ENCODE data around the gene CDK11B.
"Not testable (repeated sequence)": the region's sequence is repeated elsewhere in the genome, so short reads cannot be mapped to it uniquely, and the experiment has no call there.

Gene CDK11B

DNA sequence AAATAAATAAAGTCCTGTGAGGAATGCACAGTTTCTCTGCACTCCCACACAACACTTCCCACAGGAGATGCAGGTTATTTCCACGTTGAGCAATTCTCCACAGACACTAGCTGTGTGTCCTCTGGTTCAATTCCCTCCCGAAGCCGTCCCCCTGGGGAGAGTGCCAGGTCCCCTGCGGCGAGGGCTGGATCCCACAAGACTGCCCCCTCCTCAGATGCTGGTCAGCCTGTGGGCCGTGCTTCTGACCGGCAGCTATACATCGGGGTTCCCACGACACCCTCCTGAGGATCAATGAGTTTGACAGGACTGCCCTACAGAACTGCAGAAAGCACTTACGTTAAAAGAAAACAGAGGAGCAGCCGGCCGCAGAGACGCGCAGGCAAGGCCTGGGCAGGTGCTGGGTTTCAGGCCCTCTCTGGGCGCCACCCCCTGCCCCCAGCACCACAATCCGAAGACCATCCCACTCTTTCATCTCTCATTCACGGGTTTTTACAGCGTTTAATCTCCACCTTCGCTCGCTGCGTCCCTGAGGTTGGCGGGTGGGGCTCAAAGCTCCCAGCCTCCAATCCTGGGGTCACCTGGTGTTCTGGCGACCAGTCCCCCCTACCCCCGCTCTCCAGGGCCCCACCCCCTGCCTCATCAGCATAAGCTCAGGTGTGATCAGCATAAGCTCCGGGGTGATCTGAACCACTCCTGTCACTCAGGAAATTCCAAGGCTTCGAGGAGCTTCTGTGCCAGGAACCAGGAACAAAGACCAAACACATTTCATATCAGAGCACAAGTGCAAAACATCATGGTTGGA lies 24.5 kb upstream of the CDK11B start:
- no peak for DNase-seq (ENCODE audit: low read depth in 2 of 2)

DNA sequence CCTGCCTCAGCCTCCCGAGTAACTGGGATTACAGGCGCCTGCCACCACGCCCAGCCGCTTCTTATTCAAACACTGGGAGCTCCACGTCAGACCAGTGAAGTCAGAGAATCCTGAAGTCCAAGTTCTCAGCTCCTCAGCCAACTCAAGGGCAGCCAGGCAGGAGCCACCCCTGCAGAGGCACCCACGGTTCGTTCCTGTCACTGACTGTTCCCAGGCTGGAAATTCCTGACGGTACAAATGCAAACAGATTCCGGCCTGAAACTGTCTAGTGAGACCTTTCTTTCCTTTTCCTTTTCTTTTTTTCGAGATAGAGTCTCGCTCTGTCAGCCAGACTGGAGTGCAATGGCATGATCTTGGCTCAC lies 22.1 kb upstream of the CDK11B start:
- no peak for DNase-seq (ENCODE audit: low read depth in 2 of 2)

DNA sequence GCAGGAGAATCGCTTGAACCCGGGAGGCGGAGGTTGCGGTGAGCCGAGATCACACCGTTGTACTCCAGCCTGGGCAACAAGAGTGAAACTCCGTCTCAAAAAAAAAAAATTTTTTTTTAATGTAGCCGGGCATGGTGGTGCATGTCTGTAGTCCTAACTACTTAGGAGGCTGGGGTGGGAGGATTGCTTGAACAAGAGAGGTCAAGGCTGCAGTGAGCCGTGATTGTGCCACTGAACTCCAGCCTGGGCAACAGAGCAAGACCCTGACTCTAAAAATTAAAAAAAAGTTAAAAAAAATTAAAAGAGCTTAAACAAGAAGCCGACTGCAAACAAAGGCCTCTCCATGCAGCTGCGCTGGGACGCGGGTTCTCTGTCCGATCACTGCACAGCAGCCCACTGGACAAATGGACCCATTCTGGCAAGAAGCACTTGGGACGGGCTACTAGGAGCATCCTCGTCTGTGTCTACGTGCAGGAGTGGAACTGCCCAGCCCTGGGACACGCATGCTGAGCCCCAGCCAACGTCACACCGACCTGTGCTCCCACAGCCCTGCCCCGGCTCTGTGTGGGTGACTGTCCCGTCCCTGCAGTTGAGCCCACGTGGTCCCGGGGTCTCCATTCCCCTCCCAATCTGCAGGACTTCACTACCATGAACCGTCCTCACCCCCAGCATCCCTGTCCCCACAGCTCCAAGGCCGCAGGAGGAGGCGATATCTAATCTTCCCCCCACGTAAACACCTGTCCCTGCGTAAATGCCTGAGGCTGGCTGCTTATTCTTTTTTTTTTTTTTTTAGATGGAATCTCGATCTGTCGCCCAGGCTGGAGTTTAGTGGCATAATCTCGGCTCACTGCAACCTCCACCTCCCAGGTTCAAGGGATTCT lies 21.5 kb upstream of the CDK11B start:
- no peak for DNase-seq (ENCODE audit: low read depth in 2 of 2)

DNA sequence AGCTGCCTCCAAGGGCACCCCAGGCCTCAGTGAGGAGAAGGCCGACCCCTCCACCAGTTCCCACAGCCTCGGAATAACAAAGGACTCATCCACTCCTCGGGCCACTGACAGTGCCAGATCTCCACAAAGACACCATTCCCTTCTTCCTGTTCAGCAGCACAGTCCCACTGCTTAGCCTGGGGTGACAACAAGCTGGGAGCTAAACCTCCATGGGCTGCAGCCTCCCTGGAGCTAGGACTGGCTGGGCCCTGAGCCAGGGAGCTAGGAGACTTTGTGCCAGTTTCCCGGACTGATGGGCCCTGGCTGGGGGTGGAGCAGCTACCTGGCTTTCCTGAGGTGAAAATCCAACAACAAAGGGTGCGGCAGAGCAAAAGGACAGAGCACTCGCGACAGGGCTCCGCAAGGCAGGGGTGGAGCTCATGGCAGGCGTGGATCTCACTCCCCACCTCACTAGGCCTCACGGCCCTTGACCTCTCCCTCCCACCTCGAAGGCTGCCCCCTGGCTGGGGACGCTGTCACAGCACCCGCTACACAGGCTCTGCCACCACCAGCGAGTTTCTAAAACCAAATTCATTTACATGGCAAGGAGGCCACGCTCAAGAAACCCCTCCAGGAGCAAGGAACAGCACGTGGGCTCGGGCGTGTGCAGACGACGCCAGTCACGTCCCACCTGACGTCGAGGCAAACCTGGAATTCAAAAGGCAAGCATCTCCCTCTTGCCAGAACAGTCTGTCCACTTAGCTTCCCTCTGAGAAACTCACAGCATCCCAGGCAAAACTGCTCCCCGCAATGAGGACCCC lies 20.0 kb upstream of the CDK11B start:
- DNase-seq (ENCODE audit: low read depth in 2 of 2), result peak in 1 of 2 donors; percentile 61

DNA sequence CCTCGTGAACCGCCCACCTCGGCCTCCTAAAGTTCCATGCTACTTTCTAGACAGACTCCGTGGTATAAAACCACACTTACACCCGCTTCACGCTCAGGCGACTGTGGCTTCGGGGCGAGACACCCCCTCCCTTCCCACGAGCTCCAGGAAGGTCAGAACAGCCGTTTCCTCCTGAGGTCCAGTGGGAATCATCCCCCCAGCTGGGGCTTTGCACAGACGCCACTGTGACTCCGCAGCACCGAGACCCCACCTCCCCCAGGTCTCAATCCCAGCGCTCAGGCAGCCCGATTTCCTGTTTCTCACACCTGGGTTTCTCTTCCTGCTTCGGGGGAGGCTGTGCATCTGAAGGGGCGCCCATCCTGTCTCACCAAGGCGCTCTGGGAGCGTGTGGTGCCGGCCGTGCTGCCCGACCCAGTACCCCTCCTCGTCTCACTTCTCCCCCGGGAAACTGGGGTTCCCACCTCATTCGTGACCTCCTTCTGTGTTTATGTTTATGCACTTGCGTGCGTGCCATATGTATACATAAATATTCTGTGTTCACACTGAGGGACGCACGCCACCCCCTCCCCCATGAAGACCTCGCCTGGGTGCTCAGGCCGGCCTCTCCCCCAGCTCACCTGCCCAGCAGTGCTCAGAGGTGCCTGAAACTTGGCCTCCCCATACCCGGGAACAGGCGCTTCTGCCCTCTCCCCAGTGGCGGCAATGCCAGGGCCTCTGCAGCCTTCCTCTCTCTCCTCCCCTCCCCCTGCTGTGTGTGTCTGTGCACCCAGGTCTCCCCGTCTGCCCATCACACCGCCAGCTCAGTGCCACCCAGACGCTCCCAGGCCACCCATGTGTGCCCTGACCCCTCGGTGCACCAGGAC lies 19.1 kb upstream of the CDK11B start:
- no peak for DNase-seq (ENCODE audit: low read depth in 2 of 2)

DNA sequence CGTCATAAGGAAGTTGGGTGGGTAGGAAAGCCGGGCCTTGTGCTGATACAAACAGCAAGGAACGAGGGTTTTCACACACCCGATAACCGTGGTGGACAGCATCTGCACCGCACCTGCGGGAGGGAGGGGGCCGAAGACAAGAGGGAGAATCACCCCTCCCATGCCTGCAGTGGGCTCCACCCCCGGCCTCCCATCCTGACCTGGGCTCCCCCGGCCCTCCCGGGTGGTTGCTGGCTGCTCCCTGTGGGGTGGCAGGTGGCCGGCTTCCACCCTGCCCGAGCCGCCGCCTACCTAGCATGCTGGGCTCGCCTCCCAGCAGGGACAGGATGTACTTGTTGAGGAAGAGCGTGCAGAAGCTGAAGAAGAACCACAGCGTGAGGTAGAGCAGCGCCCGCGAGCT lies 17.3 kb upstream of the CDK11B start:
- not testable (repeated sequence) for DNase-seq (ENCODE audit: low read depth in 2 of 2)

DNA sequence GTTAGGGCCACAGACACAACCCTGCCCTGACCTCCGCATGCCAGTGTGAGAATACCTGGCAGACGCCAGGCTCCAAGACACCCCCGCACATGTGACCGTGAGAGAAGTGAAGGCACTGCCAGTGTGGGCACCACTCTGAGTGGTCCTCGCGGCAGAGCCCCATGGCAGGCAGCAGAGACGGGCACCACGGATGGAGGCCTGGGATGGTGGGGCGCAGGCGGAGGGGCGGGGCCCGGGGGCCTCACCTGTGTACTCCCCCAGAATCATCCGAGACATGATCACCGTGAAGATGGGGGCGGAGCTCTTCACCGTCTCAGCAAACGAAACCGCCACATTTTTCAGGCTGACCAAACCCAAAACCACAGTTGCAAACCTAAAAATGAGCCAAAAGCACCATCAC lies 16.4 kb upstream of the CDK11B start:
- DNase-seq (ENCODE audit: low read depth in 2 of 2), result not testable (repeated sequence)

DNA sequence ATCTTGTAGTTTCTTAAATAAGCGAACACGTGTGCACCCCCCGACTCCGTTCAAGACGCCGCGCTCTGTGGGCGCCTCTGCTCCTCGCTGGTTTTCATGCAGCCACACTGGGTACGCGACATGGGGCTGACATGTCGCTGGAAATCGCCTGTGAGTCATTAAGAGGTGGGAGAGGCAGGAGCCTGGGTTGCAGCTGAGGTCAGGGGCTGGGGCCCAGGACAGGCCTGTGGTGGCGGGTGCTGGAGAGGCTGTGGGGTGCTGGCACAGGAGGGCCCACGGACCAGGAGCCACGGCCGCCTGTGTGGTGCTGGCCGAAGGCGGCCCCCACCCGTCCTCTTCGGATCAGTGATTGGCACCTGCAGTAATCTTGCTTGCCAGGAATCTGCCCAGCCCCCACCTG lies 16.0 kb upstream of the CDK11B start:
- DNase-seq (ENCODE audit: low read depth in 2 of 2), result not testable (repeated sequence)

DNA sequence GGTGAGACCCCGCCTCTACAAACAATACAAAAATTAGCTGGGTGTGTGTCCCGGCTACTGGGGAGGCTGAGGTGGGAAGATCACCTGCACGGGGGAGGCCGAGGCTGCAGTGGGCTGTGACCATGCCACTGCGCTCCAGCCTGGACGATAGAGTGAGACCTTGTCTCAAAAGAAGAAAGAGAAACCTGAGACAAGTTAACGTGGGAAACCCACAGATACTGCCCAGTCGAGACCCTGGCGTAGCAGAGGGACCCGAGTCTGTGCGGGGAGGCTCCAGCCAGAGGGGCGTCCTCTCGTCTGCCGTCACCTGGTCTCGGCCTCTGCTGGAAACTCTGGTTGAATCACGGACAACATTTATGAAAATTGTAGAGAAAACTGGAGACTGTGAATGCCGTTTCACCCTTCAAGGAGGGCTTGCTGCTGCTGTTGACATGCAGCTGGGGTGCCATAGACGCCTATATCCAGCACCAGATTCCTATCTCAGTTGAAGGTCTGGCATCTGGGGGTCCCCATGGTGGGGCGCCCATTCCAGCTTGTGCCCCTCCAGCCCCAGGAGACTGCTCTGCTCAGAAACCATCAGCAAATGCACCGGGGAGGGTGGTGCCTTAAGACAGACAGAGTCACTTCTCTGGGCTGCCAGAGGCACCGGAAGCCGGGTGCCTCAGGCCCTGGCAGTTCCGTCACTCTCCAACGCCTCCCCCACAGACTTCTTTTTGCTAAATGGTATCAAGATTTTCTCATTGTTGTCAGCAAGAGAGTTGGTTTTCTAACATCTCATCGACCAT lies 13.6 kb upstream of the CDK11B start:
- DNase-seq (ENCODE audit: low read depth in 2 of 2), result no peak

DNA sequence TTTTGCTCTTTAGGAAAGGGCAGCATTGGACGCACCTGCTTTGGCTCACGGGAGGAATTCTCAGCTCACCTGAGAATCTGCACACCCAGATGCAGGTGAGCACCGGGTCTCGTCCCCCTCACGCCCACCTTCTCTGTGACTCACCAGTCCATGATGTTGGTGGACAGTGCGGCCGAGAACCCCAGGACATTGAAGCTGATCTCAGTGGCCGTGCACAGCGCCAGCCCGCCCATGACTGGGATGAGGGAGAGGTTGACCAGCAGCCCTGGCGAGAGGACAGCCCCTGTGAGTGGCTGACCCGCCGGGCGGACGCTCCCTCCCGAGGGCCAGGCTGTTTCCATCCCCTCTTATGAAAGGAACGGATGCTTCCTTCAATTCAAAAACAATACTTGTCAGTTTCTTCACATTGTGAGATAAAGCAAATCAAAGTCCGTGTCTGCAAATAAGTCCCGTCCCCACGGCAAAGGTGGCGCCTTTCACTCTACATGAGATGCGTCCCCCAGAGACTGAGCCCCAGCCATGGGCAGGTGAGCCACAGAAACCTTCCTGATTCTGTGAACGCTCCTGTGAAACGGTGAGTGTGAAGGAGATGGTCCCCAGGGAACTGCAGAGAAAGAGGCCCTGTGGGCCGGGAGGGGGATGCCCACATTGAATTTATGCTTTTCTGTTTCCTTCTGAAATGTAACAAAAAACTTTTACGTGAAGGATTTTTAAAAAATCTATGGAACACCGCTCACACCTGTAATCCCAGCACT lies 12.7 kb upstream of the CDK11B start:
- DNase-seq (ENCODE audit: low read depth in 2 of 2), result no peak

DNA sequence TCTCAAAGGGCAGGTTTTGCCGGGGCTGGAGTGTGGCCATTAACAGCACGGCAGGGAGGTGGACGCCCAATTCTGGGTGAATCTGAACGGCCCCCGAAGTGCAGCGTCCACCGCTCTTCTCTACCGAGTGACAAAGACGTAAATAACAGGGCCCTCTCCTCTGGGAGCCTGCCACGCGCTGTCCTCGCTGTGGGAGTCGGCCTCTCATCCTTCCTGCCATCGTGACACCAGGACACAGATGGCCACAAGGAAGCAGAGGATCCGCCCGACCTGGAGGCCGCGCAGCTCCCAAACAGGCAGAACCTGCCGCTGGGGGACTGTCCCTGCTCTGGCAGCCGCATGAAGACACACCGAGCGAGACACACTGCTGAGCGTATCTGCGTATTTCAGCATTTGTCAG lies 12.1 kb upstream of the CDK11B start:
- DNase-seq (ENCODE audit: low read depth in 2 of 2), result no peak

DNA sequence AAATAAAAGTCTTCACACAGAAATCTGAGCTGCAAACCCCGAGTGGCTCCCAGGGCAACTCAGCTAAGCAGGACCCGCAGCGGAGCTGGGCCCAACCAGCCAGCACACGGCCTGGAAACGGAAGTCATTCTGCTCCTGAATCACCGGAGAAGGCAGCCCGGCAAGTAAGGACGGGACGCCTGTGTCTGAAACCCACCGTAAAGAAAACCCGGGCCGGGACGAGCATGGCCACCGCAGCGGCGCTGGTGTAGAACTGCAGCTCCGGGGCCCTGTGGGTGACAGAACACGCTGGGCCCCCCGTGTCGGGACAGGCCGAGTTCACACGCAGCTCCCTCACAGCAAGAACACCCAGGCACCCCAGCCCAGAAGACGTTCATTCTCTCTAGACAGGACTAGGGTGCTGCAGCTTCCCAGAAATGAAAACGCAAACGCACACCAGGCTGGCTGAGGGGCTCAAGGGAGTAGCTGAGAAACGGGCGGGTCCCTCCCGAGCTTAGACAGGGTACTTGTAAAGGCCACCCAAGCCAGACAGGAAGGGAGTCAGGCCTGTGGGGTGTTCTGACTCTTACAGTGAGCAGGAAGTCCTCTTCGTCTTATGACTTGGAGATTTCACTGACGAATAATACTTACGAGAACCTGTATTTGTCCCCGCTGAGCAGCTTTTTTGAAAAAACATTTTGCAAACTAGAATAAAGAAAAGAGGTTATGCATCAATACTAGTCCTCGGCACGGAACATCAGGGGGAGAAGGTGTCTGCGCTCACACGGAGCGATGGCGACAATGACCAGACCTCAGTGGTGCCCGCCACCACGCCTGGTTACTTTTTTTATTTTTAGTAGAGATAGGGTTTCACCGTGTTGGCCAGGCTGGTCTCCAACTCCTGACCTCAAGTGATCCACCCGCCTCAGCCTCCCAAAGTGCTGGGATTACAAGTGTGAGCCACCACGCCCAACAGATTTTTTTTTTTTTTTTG lies 10.9 kb upstream of the CDK11B start:
- DNase-seq (ENCODE audit: low read depth in 2 of 2), result no peak

DNA sequence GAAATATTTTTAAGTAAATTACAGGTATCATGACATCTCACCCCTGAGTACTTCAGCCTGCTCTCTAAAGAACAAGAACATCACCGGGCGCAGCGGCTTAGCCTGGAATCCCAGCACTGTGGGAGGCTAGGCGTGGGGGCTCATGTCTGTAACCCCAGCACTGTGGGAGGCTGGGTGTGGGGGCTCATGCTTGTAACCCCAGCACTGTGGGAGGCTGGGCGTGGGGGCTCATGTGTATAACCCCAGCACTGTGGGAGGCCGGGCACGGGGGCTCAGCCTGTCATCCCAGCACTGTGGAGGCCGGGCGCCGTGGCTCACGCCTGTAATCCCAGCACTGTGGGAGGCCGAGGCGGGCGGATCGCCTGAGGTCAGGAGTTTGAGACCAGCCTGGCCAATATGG lies 7.7 kb upstream of the CDK11B start:
- no peak for DNase-seq (ENCODE audit: low read depth in 2 of 2)

DNA sequence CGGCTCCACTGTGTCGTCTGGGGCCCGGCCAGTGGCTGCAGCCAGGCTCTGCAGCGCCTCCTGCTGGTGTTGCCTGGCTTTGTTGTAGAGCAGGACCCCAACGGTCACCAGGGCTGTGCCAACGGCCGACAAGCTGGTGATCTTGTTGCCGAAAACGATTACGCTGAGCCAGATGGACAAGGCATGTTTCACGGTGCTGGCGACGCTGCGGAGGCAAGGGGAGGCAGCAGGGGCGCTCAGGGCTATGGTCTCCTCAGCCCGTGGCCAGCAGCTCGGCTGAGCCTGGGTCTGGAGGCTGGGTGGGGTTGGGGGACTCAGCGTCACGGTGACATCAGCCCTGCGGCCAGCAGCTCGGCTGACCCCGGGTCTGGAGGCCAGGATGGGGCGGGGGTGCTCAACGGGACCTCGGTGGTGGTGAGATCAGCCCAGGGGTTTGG lies 7.0 kb upstream of the CDK11B start:
- peak in 1 of 2 donors; percentile 44 for DNase-seq (ENCODE audit: low read depth in 2 of 2)

DNA sequence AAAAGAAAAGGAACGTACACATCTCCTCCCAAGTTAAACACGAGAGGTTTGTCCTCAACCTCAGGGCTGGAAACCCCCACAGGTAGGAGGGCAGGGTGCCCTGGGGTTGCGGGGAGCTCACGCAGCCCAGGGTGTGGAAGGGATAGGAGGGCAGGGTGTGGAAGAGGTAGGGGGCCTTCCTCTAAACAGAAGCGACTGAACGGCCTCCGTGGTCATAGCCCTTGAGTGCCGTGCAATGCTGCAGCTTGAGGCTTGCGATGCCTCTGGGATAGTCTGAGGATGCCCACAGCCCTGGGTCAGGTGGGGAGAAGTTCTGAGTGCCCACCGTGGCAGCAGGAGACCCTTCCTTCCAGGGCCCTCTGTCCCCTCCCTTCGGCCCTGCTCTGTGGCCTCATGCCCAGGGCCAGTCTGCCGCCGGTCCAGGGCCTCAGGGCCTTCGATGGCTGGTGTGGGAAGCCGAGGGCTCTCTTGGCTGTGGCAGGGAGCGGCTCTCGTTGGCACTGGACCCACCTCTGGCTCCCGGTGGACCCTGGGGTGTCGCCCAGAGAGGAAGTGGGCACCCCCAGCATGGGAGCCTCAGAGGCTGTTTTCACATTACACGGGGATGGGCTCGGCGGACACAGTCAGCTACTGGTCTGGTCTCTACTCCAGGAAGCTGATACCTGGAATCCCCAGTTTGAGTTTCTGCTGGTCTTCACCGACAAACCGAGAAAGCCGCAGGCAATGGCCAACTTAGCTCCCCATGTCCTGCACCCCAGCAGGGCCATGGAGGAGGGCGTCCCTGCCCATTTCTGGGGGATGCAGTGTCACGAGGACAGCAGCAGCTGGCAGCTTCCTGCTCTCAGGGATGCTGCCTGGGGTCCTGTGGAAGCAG lies 6.4 kb upstream of the CDK11B start:
- no peak for DNase-seq (ENCODE audit: low read depth in 2 of 2)

DNA sequence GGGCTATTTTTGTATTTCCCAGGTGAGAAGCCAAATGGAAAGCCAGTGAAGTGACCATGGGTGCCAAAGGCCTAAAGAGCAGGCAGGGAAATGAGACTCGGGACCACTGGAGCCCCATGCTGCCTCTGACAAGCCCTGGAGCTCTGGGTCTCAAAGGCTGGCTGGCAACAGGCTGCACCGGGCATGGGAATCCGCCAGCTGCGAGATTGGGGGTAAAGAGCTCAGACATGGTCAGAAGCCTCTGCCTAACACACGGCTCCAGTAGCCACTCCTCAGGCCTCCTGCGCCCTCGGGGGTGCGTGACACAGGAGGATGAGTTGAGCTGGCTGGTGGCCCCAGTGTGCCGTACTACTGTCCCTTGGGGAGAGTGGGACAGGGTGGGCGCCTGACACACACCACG lies 5.5 kb upstream of the CDK11B start:
- DNase-seq (ENCODE audit: low read depth in 2 of 2), result not testable (repeated sequence)

DNA sequence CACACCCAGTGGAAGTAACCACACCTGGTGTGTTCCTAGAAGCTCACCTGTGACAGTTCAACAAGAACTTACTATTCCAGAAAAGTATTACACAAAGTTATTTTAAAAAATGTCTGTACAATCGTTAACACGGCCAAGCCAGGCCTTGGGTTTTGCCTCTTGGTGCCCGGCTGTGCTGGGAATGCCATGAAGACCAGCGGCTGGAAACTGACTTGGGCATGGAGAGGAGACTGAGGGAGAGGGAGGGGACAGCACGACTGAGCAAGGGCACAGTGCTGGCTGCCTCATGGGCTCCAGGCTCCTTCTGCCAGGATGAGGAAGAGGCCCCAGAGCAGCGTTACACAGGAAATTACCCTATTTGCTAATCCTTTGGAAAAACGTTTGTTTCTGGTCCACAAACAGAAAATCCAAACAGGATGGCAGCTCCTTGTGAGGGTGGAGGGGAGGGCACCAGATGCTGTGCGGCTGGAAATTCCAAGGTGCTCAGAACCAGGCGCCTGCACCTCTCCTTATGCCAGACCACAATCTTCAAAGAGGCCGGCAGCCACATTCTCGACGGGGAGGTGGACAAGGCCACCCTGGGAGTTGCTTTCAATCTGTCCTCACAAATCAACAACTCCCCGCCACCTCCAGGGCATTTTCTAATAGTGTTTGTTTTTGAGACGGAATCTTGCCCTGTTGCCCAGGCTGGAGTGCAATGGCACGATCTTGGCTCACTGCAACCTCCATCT lies 4.2 kb upstream of the CDK11B start:
- not testable (repeated sequence) for DNase-seq (ENCODE audit: low read depth in 2 of 2)
